ENCODE measurements around the gene KLK6.
"Not testable (repeated sequence)": the region's sequence is repeated elsewhere in the genome, so short reads cannot be mapped to it uniquely, and the experiment has no call there.

DNA sequence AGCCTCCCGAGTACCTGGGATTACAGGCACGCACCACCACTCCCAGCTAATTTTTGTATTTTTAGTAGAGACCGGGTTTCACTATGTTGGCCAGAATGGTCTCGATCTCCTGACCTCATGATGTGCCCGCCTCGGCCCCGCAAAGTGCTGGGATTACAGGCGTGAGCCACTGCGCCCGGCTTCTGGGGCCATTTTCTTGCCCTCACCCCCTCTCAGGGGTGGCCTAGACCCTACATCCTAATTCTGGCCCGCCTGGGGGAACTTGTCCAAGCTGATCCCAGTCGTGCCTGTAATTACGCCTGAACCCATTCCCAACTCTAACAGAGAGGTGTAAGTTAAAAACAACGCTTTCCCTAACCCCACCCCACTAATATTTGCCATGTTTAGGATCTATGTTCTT is 15.0 kb upstream of the KLK6 start:
- TF ChIP-seq, protein P1, sequence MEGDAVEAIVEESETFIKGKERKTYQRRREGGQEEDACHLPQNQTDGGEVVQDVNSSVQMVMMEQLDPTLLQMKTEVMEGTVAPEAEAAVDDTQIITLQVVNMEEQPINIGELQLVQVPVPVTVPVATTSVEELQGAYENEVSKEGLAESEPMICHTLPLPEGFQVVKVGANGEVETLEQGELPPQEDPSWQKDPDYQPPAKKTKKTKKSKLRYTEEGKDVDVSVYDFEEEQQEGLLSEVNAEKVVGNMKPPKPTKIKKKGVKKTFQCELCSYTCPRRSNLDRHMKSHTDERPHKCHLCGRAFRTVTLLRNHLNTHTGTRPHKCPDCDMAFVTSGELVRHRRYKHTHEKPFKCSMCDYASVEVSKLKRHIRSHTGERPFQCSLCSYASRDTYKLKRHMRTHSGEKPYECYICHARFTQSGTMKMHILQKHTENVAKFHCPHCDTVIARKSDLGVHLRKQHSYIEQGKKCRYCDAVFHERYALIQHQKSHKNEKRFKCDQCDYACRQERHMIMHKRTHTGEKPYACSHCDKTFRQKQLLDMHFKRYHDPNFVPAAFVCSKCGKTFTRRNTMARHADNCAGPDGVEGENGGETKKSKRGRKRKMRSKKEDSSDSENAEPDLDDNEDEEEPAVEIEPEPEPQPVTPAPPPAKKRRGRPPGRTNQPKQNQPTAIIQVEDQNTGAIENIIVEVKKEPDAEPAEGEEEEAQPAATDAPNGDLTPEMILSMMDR (IDR thresholded peaks at IDR 0.05; ENCODE audit: insufficient read depth, low read length, poor library complexity, severe bottlenecking), result not testable (repeated sequence)
- TF ChIP-seq EZH2phosphoT487 (conservative IDR thresholded peaks at IDR 0.05; ENCODE audit: low read length), result not testable (repeated sequence)
